Heart right ventricle (tissue), 16 donors: ENCODE results near the gene RTN4. TPM values are rescaled to one million over a fixed set of nuclear protein-coding genes. Genes with fewer than 3 reads are reported as not detected.

ENCODE experiments used
- ATAC-seq, 8 donors: fragments of 200-7000 bp; cut with Tn5 transposase; one replicate each; pipeline ENCODE4 v1.9.1; 2020; ENCODE audit warnings: mild to moderate bottlenecking in 8 of 8, moderate library complexity in 8 of 8, moderate number of reproducible peaks in 1 of 8
- DNase-seq, 2 donors: peaks; one replicate each; pipeline ENCODE4 v3.0.0-alpha.2; 2020
- H3K27ac ChIP-seq, 10 donors: fragments of 200-600 bp; sonication (generic) in 2 of 10; one replicate each; pipeline versions ENCODE4 v1.5.0 to v1.8.0; 2020 to 2022; ENCODE audit warnings: mild to moderate bottlenecking in 3 of 10
- H3K27me3 ChIP-seq, 7 donors: fragments of 200-600 bp; one replicate each; pipeline ENCODE4 v1.8.0; 2021 to 2022; ENCODE audit warnings: mild to moderate bottlenecking in 2 of 7
- H3K36me3 ChIP-seq, 9 donors: fragments of 200-600 bp; sonication (generic) in 1 of 9; one replicate each; pipeline versions ENCODE4 v1.5.0 to v1.8.0; 2020 to 2022; ENCODE audit warnings: mild to moderate bottlenecking in 2 of 9
- H3K4me1 ChIP-seq, 9 donors: fragments of 200-600 bp; sonication (generic) in 1 of 9; one replicate each; pipeline versions ENCODE4 v1.5.0 to v1.8.0; 2020 to 2022; ENCODE audit warnings: mild to moderate bottlenecking in 4 of 9
- H3K4me3 ChIP-seq, 10 donors: fragments of 200-600 bp; sonication (generic) in 2 of 10; one replicate each; pipeline versions ENCODE4 v1.5.0 to v1.8.0; 2020 to 2022; ENCODE audit warnings: mild to moderate bottlenecking in 7 of 10, moderate library complexity in 2 of 10
- H3K9me3 ChIP-seq, 11 donors: fragments of 200-600 bp in 10 of 11; sonication (generic) in 2 of 11; one replicate each; pipeline versions ENCODE4 v1.5.0 to v1.8.0; 2013 to 2022; ENCODE audit warnings: mild to moderate bottlenecking in 2 of 11, control low read depth in 1 of 11, moderate library complexity in 1 of 11
- CTCF ChIP-seq, 9 donors: fragments of 200-600 bp; sonication (generic) in 2 of 9; IDR thresholded peaks; one replicate each; pipeline versions ENCODE4 v1.5.0 to v1.8.0; 2021 to 2022; ENCODE audit warnings: antibody characterized with exemption in 9 of 9, mild to moderate bottlenecking in 5 of 9, moderate library complexity in 1 of 9
- WGBS, 2 donors: extraction: QIAGEN DNeasy Blood & Tissue Kit; methylation state at CpG; one replicate each; pipeline ENCODE4 v1.1.7; 2013; ENCODE audit warnings: inconsistent platforms in 1 of 2; 5-methylcytosine and 5-hydroxymethylcytosine counted together
- intact Hi-C, 10 donors: fragments of 100-400 bp; cut with DNase I; formaldehyde crosslinking; loops; one replicate each; pipeline versions ENCODE4 v1.11.1 to v1.14.2; 2022
- polyA plus RNA-seq, 2 donors: library from polyadenylated mRNA; stranded (reverse); fragments of 200-250 nt; gene quantifications; one replicate each; pipeline ENCODE4 v1.2.3, GENCODE V29; 2013
- total RNA-seq, 10 donors: library from RNA; stranded (reverse); fragmentation: NEBNext Ultra II Directional in 3 of 10; extraction: Animal tissue kit (Norgen Biotek cat#: 25700) in 3 of 10; gene quantifications; one replicate each; pipeline versions ENCODE4 v1.2.1 to v1.2.4, GENCODE V29; 2021 to 2023
- donor health status: Arrhythmogenic right ventricular cardiomyopathy.
- donor health status: ischemic (EF 13 %, LVEDD 7.1; RV severe dilation, severe dysfunction).
- donor health status: healthy with polysubstance abuse.
- donor health status: DM: no; HTN: yes; CAD: no.
- donor health status: DM: no; HTN: no; CAD: no.
- donor health status: ischemic (EF 25% LVEDD 6.9; RV normal size, moderate dysfunction).
- donor health status: ischemic (EF 25% LVEDD 5.7; RV mildly dilated, moderate dysfunction).
- donor health status: healthy.
- donor health status: DM: yes; HTN: yes; CAD: no.
- donor health status: Ischemic cardiomyopathy.
- donor health status: ischemic (EF 35%, LVEDD 5.7; RV mildly dilated, moderate dysfunction).
- donor health status: nonischemic (EF 11% LVEDD 7.7; RV severe dilation, severe dysfunction).
- donor health status: DM: yes; HTN: yes; CAD: no.
- donor health status: PGD.
- donor health status: ischemic (EF 29% LVEDD 5.4; RV normal size, mild dysfunction).
- donor health status: nonischemic (EF 23%, LVEDD 6.1; RV moderate dilation, normal function).

Gene RTN4
- total and polyA plus RNA-seq, 12 donors, result 40.6 to 163 (median 95.3) TPM

- Histone ChIP-seq H3K36me3 (no peaks in the 10 kb centered on the region), H3K4me1 (no peaks in the 10 kb centered on the region), H3K9me3 (peaks cover 0 to 23% (median 12%) of the 10 kb centered on the region in 11 donors), H3K27ac (no peak overlapping the region), H3K27me3 (peaks cover 0 to 8% (median 0%) of the 10 kb centered on the region in 7 donors), H3K4me3 (no peak overlapping the region)
- intact Hi-C loops, result no loop called here
- TF ChIP-seq CTCF (IDR thresholded peaks at IDR 0.05), result no peak
- WGBS, 2 donors, result 77 to 78% methylated on average over 7 of the region's 7 CpGs
- ATAC-seq (no peak), DNase-seq (no peak)
Observed at GRCh38 chr2:54939446-54940118, 110.7 kb downstream of the RTN4 start.

- WGBS, 2 donors, result 70 to 72% methylated on average over 8 of the region's 8 CpGs
- Histone ChIP-seq H3K27me3 (peaks cover 0 to 4% (median 0%) of the 10 kb centered on the region in 7 donors), H3K4me3 (no peak overlapping the region), H3K9me3 (peaks cover 0 to 23% (median 12%) of the 10 kb centered on the region in 11 donors), H3K27ac (no peak overlapping the region), H3K36me3 (no peaks in the 10 kb centered on the region), H3K4me1 (no peaks in the 10 kb centered on the region)
- ATAC-seq (no peak), DNase-seq (no peak)
- intact Hi-C loops, result no loop called here
- no peak for TF ChIP-seq CTCF (IDR thresholded peaks at IDR 0.05)
Observed at GRCh38 chr2:54936766-54937165, 113.5 kb downstream of the RTN4 start.

GRCh38 chr2:54935389-54935788 lies 114.9 kb downstream of the RTN4 start:
- intact Hi-C loops, result no loop called here
- WGBS, 2 donors, result 91% methylated on average over 4 of the region's 4 CpGs
- TF ChIP-seq CTCF (IDR thresholded peaks at IDR 0.05), result no peak
- Histone ChIP-seq H3K4me1 (no peaks in the 10 kb centered on the region), H3K27ac (no peak overlapping the region), H3K4me3 (no peak overlapping the region), H3K27me3 (no peaks in the 10 kb centered on the region), H3K9me3 (peaks cover 0 to 23% (median 12%) of the 10 kb centered on the region in 11 donors), H3K36me3 (no peaks in the 10 kb centered on the region)
- ATAC-seq (no peak), DNase-seq (no peak)

GRCh38 chr2:54931473-54931872 lies 118.8 kb downstream of the RTN4 start:
- no peak for TF ChIP-seq CTCF (IDR thresholded peaks at IDR 0.05)
- DNase-seq, result no peak
- Histone ChIP-seq H3K4me3 (no peak overlapping the region), H3K27ac (no peak overlapping the region), H3K4me1 (peaks cover 0 to 11% (median 0%) of the 10 kb centered on the region in 9 donors), H3K9me3 (peaks cover 0 to under 1% (median 0%) of the 10 kb centered on the region in 11 donors), H3K27me3 (no peaks in the 10 kb centered on the region), H3K36me3 (no peaks in the 10 kb centered on the region)
- intact Hi-C loops, result no loop called here
- WGBS, 2 donors, result 89 to 91% methylated on average over 6 of the region's 6 CpGs
- ATAC-seq, result no peak
